LNCaP clone FGC (cell line): ENCODE results near the gene PPP4R3A.

Source experiments
- DNase-seq: peaks from one replicate; pipeline ENCODE4 v3.0.0-alpha.2; 2011; ENCODE audit warnings: low read depth
- H3K4me3 ChIP-seq: 2 replicates; pipeline ENCODE4 v1.5.1; 2011; ENCODE audit warnings: mild to moderate bottlenecking, low read depth, low read length, control low read depth
- TF ChIP-seq, protein P1 (sequence below): IDR thresholded peaks from 2 replicates; pipeline ENCODE4 v1.5.1; 2012; ENCODE audit warnings: mild to moderate bottlenecking; ENCODE audit not compliant: control insufficient read depth, insufficient read depth; ENCODE audit errors: extremely low read depth

Gene PPP4R3A

DNA sequence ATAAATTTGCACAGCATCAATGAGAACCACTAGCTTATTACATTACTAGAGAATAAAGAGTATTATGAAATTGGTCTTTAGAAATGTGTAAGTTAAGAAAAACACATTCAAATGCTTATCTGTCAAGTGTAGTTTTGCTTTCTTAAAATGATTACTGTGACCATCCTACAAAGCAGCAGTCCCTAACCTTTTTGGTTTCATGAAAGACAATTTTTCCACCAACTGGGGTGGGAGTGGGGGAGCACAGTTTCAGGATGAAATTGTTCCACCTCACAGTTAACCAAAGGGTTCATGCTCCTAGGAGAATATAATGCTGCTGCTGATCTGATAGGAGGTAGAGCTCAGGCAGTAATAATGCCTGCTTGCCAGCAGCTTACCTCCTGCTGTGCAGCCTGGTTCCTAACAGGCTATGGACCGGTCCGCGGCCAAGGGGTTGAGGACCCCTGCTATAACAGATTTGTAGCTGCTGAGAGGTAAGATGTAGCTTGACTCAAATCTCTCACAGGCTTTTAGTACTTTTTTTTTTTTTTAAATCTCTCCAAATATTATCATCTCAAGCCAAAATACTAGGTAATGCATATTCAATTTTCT is 45.4 kb downstream of the PPP4R3A start:
- DNase-seq, result no peak
- TF ChIP-seq, protein P1, sequence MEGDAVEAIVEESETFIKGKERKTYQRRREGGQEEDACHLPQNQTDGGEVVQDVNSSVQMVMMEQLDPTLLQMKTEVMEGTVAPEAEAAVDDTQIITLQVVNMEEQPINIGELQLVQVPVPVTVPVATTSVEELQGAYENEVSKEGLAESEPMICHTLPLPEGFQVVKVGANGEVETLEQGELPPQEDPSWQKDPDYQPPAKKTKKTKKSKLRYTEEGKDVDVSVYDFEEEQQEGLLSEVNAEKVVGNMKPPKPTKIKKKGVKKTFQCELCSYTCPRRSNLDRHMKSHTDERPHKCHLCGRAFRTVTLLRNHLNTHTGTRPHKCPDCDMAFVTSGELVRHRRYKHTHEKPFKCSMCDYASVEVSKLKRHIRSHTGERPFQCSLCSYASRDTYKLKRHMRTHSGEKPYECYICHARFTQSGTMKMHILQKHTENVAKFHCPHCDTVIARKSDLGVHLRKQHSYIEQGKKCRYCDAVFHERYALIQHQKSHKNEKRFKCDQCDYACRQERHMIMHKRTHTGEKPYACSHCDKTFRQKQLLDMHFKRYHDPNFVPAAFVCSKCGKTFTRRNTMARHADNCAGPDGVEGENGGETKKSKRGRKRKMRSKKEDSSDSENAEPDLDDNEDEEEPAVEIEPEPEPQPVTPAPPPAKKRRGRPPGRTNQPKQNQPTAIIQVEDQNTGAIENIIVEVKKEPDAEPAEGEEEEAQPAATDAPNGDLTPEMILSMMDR, result no peak
- no peak overlapping the region for H3K4me3 ChIP-seq

GRCh38 chr14:91458612-91459011 is 51.5 kb downstream of the PPP4R3A start:
- DNase-seq, result no peak
- TF ChIP-seq, protein P1, result no peak

GRCh38 chr14:91456283-91456682 is 53.8 kb downstream of the PPP4R3A start:
- DNase-seq, result no peak
- no peak overlapping the region for H3K4me3 ChIP-seq
- TF ChIP-seq, protein P1, result no peak

More at GRCh38 chr14:91458612-91459011, 51.5 kb downstream of the PPP4R3A start:
- no peak overlapping the region for H3K4me3 ChIP-seq

DNA sequence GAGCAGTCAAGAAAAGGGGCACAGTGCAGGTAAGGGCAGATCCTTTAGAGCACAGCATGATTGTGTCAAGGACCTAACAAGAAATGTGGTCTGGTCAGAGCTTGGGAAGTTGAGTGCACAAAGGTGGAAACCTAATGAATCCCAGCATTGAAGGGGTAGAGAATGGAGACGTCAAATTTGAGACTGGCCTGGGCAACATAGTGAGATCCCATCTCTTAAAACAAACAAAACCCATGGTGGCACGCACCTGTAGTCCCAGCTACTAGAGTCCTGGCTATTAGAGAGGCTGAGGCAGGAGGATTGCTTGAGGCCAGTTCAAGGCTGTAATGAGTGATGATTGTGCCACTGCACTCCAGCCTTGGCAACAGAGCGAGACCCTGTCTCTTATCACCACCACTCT is 55.5 kb downstream of the PPP4R3A start:
- no peak overlapping the region for H3K4me3 ChIP-seq
- no peak for DNase-seq
- TF ChIP-seq, protein P1, result no peak

GRCh38 chr14:91454155-91454554 is 56.0 kb downstream of the PPP4R3A start:
- TF ChIP-seq, protein P1, result no peak
- DNase-seq, result no peak
- H3K4me3 ChIP-seq, result no peak overlapping the region

DNA sequence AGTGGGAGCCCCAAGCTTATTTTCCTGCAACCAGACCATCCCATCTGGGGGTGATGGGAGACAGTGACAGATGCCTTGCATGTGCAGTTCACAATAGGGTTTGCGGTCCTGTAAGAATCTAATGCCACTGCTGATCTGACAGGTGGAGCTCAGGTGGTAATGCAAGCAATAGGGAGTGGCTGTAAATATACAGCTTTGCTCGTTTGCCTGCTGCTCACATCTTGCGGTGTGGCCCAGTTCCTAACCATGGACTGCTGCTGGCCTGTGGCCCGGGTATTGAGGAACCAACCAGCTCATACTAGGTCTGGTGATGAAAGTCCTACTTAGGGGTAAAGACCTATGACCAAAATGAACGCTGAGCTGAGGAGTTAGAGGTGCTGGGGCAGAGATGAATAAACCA is 56.4 kb downstream of the PPP4R3A start:
- TF ChIP-seq, protein P1, result no peak
- no peak overlapping the region for H3K4me3 ChIP-seq
- no peak for DNase-seq
